GM19468 (cell line): Measurements from ENCODE around the gene SHB.
A peak's percentile ranks its signal among the peaks of the same experiment; 100 is the strongest.
"Not testable (repeated sequence)": the region's sequence is repeated elsewhere in the genome, so short reads cannot be mapped to it uniquely, and the experiment has no call there.

ENCODE experiments used
- ATAC-seq: cut with Tn5 transposase; IDR thresholded peaks from one replicate; pipeline ENCODE4 v1.9.1; 2021; ENCODE audit warnings: mild to moderate bottlenecking, moderate library complexity, moderate number of reproducible peaks; ENCODE audit not compliant: unreplicated experiment; ENCODE audit errors: extremely low read depth

Gene SHB

GRCh38 chr9:37914701-37915358 is 154.2 kb downstream of the SHB start:
- ATAC-seq = no peak

- ATAC-seq = no peak
These were observed 154.9 kb downstream of the SHB start for GRCh38 chr9:37914154-37914551.

- ATAC-seq = no peak
These were observed 155.4 kb downstream of the SHB start for GRCh38 chr9:37913480-37914153.

- ATAC-seq = no peak
These were observed 157.8 kb downstream of the SHB start for GRCh38 chr9:37911271-37911681.

- no peak for ATAC-seq
These were observed 158.8 kb downstream of the SHB start for GRCh38 chr9:37910271-37910670.

GRCh38 chr9:37909836-37910235 is 159.2 kb downstream of the SHB start:
- not testable (repeated sequence) for ATAC-seq

GRCh38 chr9:37909326-37909725 is 159.7 kb downstream of the SHB start:
- ATAC-seq = no peak

GRCh38 chr9:37908698-37909186 is 160.3 kb downstream of the SHB start:
- ATAC-seq = no peak

GRCh38 chr9:37908283-37908682 is 160.7 kb downstream of the SHB start:
- ATAC-seq = no peak

GRCh38 chr9:37906312-37907239 is 162.5 kb downstream of the SHB start:
- ATAC-seq = no peak

- ATAC-seq = no peak
These were observed 163.3 kb downstream of the SHB start for GRCh38 chr9:37905776-37906175.

- ATAC-seq = no peak
These were observed 163.9 kb downstream of the SHB start for GRCh38 chr9:37905131-37905505.

- ATAC-seq = no peak
These were observed 164.4 kb downstream of the SHB start for GRCh38 chr9:37904445-37905130.

- ATAC-seq = peak; percentile 82
These were observed 165.2 kb downstream of the SHB start, which contains the start of gene SLC25A51 for GRCh38 chr9:37903647-37904444. Gene SLC25A51, minus strand, starts transcription at chr9:37904127. Its CDS starts 15,577 bp downstream, at chr9:37888550.

- ATAC-seq = no peak
These were observed 166.0 kb downstream of the SHB start for GRCh38 chr9:37902796-37903646.

GRCh38 chr9:37902131-37902530 is 166.9 kb downstream of the SHB start:
- ATAC-seq = no peak

- ATAC-seq = no peak
These were observed 170.0 kb downstream of the SHB start for GRCh38 chr9:37899041-37899440.

GRCh38 chr9:37897665-37898064 is 171.4 kb downstream of the SHB start:
- no peak for ATAC-seq
